Suprapubic skin (tissue), 4 donors: ENCODE measurements around the gene NOC4L.

Experiments
- POLR2A ChIP-seq, 2 donors: fragments of 450-650 bp; IDR thresholded peaks; one replicate each; pipeline ENCODE4 v1.6.1; 2017; ENCODE audit warnings: antibody characterized with exemption in 2 of 2, mild to moderate bottlenecking in 2 of 2, moderate library complexity in 2 of 2
- POLR2AphosphoS5 ChIP-seq, 3 donors: sonication (generic); formaldehyde crosslinking; IDR thresholded peaks; one replicate each; pipeline ENCODE4 v1.6.1; 2017; ENCODE audit warnings: antibody characterized with exemption in 3 of 3
- TF ChIP-seq, protein P1 (sequence below), 2 donors: fragments of 200-600 bp in 1 of 2; fragments of 450-650 bp in 1 of 2; sonication (generic) in 1 of 2; IDR thresholded peaks; one replicate each; pipeline ENCODE4 v1.5.1; 2016 to 2019; ENCODE audit warnings: antibody characterized with exemption in 2 of 2, mild to moderate bottlenecking in 1 of 2, moderate library complexity in 1 of 2

DNA sequence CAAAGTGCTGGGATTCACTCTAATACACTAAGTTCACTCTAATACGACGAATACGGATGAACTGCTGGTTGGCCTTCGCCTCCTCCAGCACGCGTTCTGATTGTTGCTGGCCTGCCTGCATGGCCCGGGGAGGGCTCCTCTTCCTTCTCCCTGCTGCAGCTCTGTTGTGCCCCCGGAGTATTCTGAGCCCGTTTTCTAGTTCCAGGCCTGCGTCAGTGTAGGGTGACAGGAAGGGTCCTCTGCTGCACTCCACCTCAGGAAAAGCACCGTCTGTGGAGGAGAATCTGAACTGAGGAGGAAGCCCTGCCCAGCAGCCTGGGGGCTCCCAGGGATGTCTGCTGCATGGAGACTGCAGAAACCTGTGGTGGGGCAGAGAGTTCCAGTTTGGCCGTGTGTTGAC is 44.5 kb upstream of the NOC4L start:
- TF ChIP-seq, protein P1, sequence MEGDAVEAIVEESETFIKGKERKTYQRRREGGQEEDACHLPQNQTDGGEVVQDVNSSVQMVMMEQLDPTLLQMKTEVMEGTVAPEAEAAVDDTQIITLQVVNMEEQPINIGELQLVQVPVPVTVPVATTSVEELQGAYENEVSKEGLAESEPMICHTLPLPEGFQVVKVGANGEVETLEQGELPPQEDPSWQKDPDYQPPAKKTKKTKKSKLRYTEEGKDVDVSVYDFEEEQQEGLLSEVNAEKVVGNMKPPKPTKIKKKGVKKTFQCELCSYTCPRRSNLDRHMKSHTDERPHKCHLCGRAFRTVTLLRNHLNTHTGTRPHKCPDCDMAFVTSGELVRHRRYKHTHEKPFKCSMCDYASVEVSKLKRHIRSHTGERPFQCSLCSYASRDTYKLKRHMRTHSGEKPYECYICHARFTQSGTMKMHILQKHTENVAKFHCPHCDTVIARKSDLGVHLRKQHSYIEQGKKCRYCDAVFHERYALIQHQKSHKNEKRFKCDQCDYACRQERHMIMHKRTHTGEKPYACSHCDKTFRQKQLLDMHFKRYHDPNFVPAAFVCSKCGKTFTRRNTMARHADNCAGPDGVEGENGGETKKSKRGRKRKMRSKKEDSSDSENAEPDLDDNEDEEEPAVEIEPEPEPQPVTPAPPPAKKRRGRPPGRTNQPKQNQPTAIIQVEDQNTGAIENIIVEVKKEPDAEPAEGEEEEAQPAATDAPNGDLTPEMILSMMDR (IDR thresholded peaks at IDR 0.05): no peak
- no peak for TF ChIP-seq POLR2AphosphoS5 (IDR thresholded peaks at IDR 0.05)
- TF ChIP-seq POLR2A (IDR thresholded peaks at IDR 0.05): no peak
